GM12878 (cell line): ENCODE measurements around the gene ICE2.

ENCODE experiments used
- ESRRA ChIP-seq: IDR thresholded peaks from 2 replicates; pipeline ENCODE4 v1.6.1; 2012; ENCODE audit warnings: mild to moderate bottlenecking, low read length, improper control_type of control experiment
- JUND ChIP-seq: IDR thresholded peaks from 2 replicates; pipeline ENCODE4 v1.6.1; 2012; ENCODE audit warnings: low read depth, mild to moderate bottlenecking, low read length, improper control_type of control experiment, moderate library complexity
- NFIC ChIP-seq: IDR thresholded peaks from 2 replicates; pipeline ENCODE4 v1.6.1; 2012; ENCODE audit warnings: low read depth, mild to moderate bottlenecking, inconsistent platforms, low read length, moderate library complexity
- POLR2AphosphoS5 ChIP-seq: IDR thresholded peaks from 2 replicates; pipeline ENCODE4 v1.6.1; 2011; ENCODE audit warnings: mild to moderate bottlenecking, low read length, inconsistent platforms
- SMARCA5 ChIP-seq: fragments of 450-650 bp; IDR thresholded peaks from 2 replicates; pipeline ENCODE4 v1.6.1; 2017; ENCODE audit warnings: mild to moderate bottlenecking

DNA sequence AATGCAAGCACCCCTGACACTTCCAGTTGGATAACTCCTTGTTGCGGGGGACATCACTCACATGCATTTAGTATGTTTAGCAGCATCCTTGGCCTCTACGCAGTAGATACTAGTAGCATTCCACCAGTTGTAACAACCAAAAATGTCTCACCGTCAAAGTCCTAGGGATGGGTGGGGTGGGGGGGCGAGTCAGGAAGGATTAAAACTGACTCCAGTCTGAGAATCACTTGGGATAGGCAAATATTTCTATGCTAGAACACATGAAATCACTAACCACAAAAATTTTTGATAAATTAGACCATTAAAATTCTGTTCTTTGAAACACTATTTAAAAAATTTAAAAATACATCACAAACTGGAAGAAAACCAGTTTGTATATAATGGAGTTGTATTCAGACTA, 18.0 kb downstream of the ICE2 start:
- no peak for TF ChIP-seq ESRRA
- TF ChIP-seq NFIC = no peak
- TF ChIP-seq JUND = no peak
- no peak for TF ChIP-seq POLR2AphosphoS5
- no peak for TF ChIP-seq SMARCA5
